Stimulated activated CD4-positive, alpha-beta T cell treated with anti-CD3 and anti-CD28 coated beads, TNF-alpha, amount 100 ng/mL, for 4 hours (primary cell): ENCODE results near the gene EHBP1.

Experiments
- DNase-seq, 3 experiments: peaks; one replicate each; pipeline ENCODE4 v3.0.0-alpha.2; 2020; ENCODE audit warnings: low read depth in 3 of 3

Gene EHBP1

GRCh38 chr2:62956651-62957050, 251.1 kb downstream of the EHBP1 start:
- DNase-seq, result no peak

- DNase-seq, result no peak
Measured at GRCh38 chr2:62958206-62958605, 252.7 kb downstream of the EHBP1 start.

GRCh38 chr2:62964050-62964449, 258.5 kb downstream of the EHBP1 start:
- DNase-seq, result no peak

- DNase-seq, result no peak
Measured at GRCh38 chr2:62964671-62965070, 259.2 kb downstream of the EHBP1 start.

GRCh38 chr2:62966991-62967390, 261.5 kb downstream of the EHBP1 start:
- DNase-seq, result no peak

GRCh38 chr2:62968168-62968567, 262.7 kb downstream of the EHBP1 start:
- no peak for DNase-seq

GRCh38 chr2:62968668-62969067, 263.2 kb downstream of the EHBP1 start:
- no peak for DNase-seq

GRCh38 chr2:62971936-62972335, 266.4 kb downstream of the EHBP1 start:
- DNase-seq, result no peak

GRCh38 chr2:62972601-62973000, 267.1 kb downstream of the EHBP1 start:
- no peak for DNase-seq

GRCh38 chr2:62974999-62975398, 269.5 kb downstream of the EHBP1 start:
- DNase-seq, result no peak

GRCh38 chr2:62991605-62992004, 286.1 kb downstream of the EHBP1 start:
- DNase-seq, result no peak

GRCh38 chr2:62992561-62992960, 287.0 kb downstream of the EHBP1 start:
- DNase-seq, result no peak

GRCh38 chr2:62994206-62994605, 288.7 kb downstream of the EHBP1 start:
- no peak for DNase-seq

GRCh38 chr2:62996534-62997186, 291.1 kb downstream of the EHBP1 start:
- DNase-seq, result no peak

GRCh38 chr2:62998949-62999348, 293.4 kb downstream of the EHBP1 start:
- no peak for DNase-seq

GRCh38 chr2:62999905-63000304, 294.4 kb downstream of the EHBP1 start:
- DNase-seq, result no peak

- DNase-seq, result no peak
Measured at GRCh38 chr2:63000801-63001200, 295.3 kb downstream of the EHBP1 start.

- no peak for DNase-seq
Measured at GRCh38 chr2:63001576-63001975, 296.1 kb downstream of the EHBP1 start.

GRCh38 chr2:63003351-63003750, 297.8 kb downstream of the EHBP1 start:
- no peak for DNase-seq

- no peak for DNase-seq
Measured at GRCh38 chr2:63007813-63008458, 302.4 kb downstream of the EHBP1 start.

- DNase-seq, result no peak
Measured at GRCh38 chr2:63008838-63009237, 303.3 kb downstream of the EHBP1 start.

GRCh38 chr2:63009490-63009889, 304.0 kb downstream of the EHBP1 start:
- DNase-seq, result no peak

- DNase-seq, result no peak
Measured at GRCh38 chr2:63012541-63012940, 307.0 kb downstream of the EHBP1 start.

GRCh38 chr2:63013438-63013837, 307.9 kb downstream of the EHBP1 start:
- no peak for DNase-seq
